HUES6 (cell line): ENCODE measurements around the gene FSIP2.
"Not testable (repeated sequence)": the region's sequence is repeated elsewhere in the genome, so short reads cannot be mapped to it uniquely, and the experiment has no call there.

Source experiments
- H3K27ac ChIP-seq: 2 replicates; pipeline ENCODE4 v1.7.0; 2013; ENCODE audit warnings: low read depth, mild to moderate bottlenecking, low read length, inconsistent platforms
- H3K27me3 ChIP-seq: 2 replicates; pipeline ENCODE4 v1.6.1; 2013; ENCODE audit warnings: low read length; ENCODE audit not compliant: control insufficient read depth, insufficient read depth
- H3K36me3 ChIP-seq: 2 replicates; pipeline ENCODE4 v1.6.1; 2013; ENCODE audit warnings: low read length; ENCODE audit not compliant: control insufficient read depth, insufficient read depth
- H3K4me1 ChIP-seq: 2 replicates; pipeline ENCODE4 v1.6.1; 2013; ENCODE audit warnings: low read length; ENCODE audit not compliant: control insufficient read depth, insufficient read depth
- H3K4me3 ChIP-seq: 2 replicates; pipeline ENCODE4 v1.5.1; 2013; ENCODE audit warnings: low read depth, low read length
- H3K9ac ChIP-seq: one replicate; pipeline ENCODE4 v1.6.1; 2013; ENCODE audit warnings: mild to moderate bottlenecking, low read length
- H3K9me3 ChIP-seq: 2 replicates; pipeline ENCODE4 v1.6.1; 2013; ENCODE audit warnings: low read depth, low read length; ENCODE audit not compliant: control insufficient read depth, insufficient read depth

FSIP2 gene

DNA sequence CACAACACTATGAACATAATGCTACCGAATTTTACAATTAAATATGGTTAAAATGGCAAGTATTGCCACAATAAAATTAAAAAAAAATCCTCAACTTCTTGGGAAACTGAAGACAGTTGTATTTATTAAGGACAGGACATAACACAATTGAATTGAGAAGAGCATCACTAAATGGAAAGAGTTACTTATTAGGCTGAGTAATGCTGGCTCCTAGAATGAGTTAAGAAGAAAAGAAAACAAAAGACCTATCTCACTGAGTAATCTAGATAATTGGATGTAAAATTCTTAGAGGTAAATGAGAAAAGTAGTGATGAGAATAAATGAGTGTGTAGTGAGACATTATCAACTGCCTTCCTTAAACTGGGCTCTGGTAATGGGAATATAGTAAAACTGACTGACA, 121.7 kb downstream of the FSIP2 start:
- no peaks in the 10 kb centered on the region for H3K27me3 ChIP-seq
- no peak overlapping the region for H3K9ac ChIP-seq
- no peak overlapping the region for H3K27ac ChIP-seq
- H3K4me1 ChIP-seq = peaks cover 12% of the 10 kb centered on the region; the same call in 1 of the 2 replicates
- H3K4me3 ChIP-seq = no peak overlapping the region
- no peaks in the 10 kb centered on the region; the same call in 1 of the 2 replicates for H3K36me3 ChIP-seq
- no peaks in the 10 kb centered on the region for H3K9me3 ChIP-seq

DNA sequence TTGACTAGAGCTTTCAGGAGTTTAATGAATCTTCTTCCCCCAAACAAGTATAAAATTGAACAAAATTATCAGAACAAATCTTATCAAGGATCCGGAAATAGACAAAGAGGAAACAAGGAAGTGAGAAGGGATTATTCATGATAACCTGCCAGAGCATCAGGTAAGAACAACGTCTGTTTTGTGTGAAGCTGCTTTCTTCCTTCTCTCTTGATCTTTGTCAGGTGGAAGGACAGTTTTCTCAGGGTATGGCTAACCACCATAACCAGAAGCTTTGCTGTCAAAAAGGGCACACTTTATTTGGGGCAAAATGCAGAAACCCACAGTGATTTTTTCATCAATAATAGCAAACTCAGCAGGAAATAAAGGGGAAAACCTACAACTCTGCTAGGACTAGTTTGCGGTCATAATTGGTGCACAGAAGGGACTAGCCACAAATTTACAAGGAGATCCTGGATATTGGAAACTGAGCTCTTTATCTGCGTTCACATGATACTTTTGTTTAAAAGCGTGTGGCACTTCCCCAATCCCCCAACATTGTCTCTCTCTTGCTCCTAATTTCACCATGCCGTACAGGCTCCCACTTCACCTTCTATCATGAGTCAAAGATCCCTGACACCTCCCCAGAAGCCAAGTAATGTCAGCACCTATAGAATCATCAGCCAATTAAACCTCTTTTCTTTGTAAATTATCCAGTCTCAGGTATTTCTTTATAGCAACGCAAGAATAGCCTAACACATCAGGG, 124.2 kb downstream of the FSIP2 start:
- no peaks in the 10 kb centered on the region; the same call in 1 of the 2 replicates for H3K36me3 ChIP-seq
- no peaks in the 10 kb centered on the region for H3K9me3 ChIP-seq
- H3K9ac ChIP-seq = no peak overlapping the region
- no peaks in the 10 kb centered on the region for H3K27me3 ChIP-seq
- H3K4me3 ChIP-seq = peak overlapping the region; percentile 74; the same call in 1 of the 2 replicates
- peaks cover 12% of the 10 kb centered on the region; the same call in 1 of the 2 replicates for H3K4me1 ChIP-seq
- H3K27ac ChIP-seq = no peak overlapping the region

GRCh38 chr2:185864468-185865260, 126.1 kb downstream of the FSIP2 start:
- H3K27me3 ChIP-seq = not testable (repeated sequence)

DNA sequence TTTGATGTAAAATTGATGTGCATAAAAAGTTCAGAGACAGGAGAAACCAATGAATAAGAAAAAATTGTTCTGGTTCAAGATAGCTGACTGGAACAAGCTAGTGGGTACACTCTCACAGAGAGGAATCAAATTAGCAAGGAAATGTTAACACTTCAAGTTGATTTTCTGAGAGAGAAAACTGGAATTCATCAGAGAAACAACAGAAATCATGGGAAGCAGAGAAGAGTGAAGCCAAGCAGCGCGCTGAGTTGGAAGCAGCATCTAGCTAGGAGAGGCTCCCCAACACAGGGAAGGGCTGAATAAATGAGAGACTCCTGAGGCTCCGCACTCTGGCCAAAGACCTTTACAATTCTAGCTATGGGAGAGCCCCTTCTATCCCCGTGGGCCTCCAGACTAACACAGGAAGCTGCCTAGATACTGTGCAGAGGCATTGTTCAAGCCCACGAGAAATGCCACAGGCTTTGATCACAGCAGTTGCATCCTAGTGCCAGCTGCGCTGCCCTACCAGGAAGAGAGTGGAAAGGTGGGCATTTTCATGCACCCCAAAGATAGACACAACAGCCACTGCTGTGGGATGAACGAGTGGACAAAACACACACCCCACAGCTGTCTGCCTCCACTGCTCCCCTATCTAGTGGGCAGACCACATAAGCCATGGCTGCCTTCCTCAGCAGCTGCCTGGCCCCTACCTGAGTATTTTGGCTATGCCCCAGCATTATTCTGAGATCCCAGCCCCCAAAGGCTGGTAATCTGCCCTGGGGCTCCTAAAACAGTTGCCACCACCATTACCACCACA, 136.7 kb downstream of the FSIP2 start:
- no peaks in the 10 kb centered on the region for H3K9me3 ChIP-seq
- H3K27ac ChIP-seq = no peak overlapping the region
- no peaks in the 10 kb centered on the region for H3K36me3 ChIP-seq
- H3K4me3 ChIP-seq = no peak overlapping the region
- H3K4me1 ChIP-seq = no peaks in the 10 kb centered on the region
- H3K9ac ChIP-seq = no peak overlapping the region
- no peaks in the 10 kb centered on the region for H3K27me3 ChIP-seq

More at GRCh38 chr2:185864468-185865260, 126.1 kb downstream of the FSIP2 start:
- not testable (repeated sequence) for H3K36me3 ChIP-seq, H3K9me3 ChIP-seq
- Histone ChIP-seq H3K27ac (peak overlapping the region; percentile 84; the same call in 1 of the 2 replicates), H3K4me3 (peak overlapping the region; percentile 74), H3K4me1 (peaks cover 12% of the 10 kb centered on the region; the same call in 1 of the 2 replicates), H3K9ac (peak overlapping the region; percentile 78)

GRCh38 chr2:185876234-185876633, 137.6 kb downstream of the FSIP2 start:
- Histone ChIP-seq H3K27ac (no peak overlapping the region), H3K9ac (no peak overlapping the region), H3K9me3 (no peaks in the 10 kb centered on the region), H3K4me3 (no peak overlapping the region), H3K27me3 (no peaks in the 10 kb centered on the region), H3K4me1 (no peaks in the 10 kb centered on the region), H3K36me3 (no peaks in the 10 kb centered on the region)

DNA sequence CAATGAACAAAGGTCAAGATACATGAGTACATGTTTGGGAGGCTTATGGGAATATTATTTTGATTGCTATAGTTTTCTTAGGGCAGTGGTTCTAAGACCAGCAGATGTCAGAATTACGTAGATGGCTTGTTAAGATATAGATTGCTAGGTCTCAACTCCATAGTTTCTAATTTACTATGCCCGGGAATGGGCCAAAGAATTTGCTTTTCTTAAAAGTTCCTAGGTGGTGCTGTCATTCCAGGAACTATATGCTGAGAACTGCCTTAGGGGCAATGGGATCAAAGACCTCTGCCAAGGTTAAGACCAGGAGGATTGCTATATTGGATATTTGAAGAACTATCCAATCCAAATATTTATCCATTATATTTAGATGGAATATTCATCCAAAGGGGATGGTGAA, 141.8 kb downstream of the FSIP2 start:
- no peaks in the 10 kb centered on the region for H3K9me3 ChIP-seq

More for the DNA sequence above, 141.8 kb downstream of the FSIP2 start:
- Histone ChIP-seq H3K36me3 (no peaks in the 10 kb centered on the region), H3K27ac (no peak overlapping the region), H3K4me1 (no peaks in the 10 kb centered on the region), H3K4me3 (no peak overlapping the region), H3K9ac (no peak overlapping the region), H3K27me3 (no peaks in the 10 kb centered on the region)
